Measurements from ENCODE around the gene FARP2. TPM values are rescaled to one million over a fixed set of nuclear protein-coding genes. Genes with fewer than 3 reads are reported as not detected.

FARP2 gene
- total RNA-seq, 2 experiments from 2014 or later: 17.2 to 18.3 TPM

DNA sequence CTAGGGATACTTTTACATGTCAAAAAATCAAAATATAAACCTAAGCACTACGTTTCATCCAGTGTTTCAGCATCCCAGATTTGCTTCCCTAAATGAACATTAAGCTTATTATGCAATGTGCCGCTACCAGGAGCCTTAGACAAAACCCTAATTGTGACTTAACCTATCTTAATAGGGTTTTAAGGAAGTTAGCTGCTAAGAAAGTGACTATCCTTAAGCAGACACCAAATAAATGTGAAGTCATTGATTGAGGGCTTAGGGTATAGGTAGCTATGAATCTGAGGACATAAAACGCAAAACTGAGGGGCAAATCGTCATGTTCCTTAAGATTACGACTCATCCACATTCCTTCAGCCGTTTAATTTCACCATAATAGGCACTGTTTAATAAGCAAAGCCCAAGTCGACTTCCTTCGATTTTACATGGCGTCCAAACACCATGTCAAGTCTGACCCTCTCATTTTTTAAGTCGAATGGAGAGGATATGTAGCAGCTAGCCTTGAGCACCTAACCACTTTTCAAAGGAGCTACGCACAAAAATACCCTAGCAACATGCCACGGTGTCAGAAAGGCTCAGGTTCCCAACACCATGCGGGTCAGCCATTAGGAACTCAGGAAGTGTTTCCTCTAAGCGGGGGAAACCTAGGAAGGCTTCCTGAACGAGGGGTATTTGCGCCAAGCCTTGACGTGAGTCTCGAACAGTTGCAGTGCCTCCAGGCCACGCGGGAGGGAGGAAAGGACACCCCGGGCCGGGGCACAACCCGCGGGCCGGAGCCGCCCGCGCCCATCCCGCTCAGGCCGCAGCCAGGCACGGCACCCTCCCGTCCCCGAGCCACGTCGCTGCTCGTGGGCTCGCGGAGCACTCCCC lies 41.6 kb upstream of the FARP2 start:
- Mint-ChIP-seq H3K4me3 (peak overlapping the region; percentile 98), H3K4me1 (ENCODE audit: low read depth) (peaks cover 84% of the 10 kb centered on the region), H3K27ac (peak overlapping the region; percentile 97), H3K9me3 (no peaks in the 10 kb centered on the region), H3K27me3 (no peaks in the 10 kb centered on the region), H3K36me3 (ENCODE audit: low read depth) (peaks cover 24% of the 10 kb centered on the region)
- H3K4me3 ChIP-seq (ENCODE audit: low read length): peak overlapping the region; percentile 88
- H3K4me1 ChIP-seq (ENCODE audit: insufficient read depth, low read length): peaks cover 57% of the 10 kb centered on the region
- TF ChIP-seq CTCF (IDR thresholded peaks at IDR 0.05): no peak
- ATAC-seq (ENCODE audit: poor library complexity) (no peak), DNase-seq (peak in 2 of 14 experiments; percentile 3 to 43)
- POLR2A ChIA-PET: interaction anchor here (0.6 to 3.6 kb wide), 25 partner anchors 8 to 753 kb away, joined by 3 to 31 read pairs (median 6); partner anchors contain the start of genes ATG4B, CAPN10, D2HGDH and DTYMK
- H3K27me3 ChIP-seq (ENCODE audit: control insufficient read depth in 1 of 2, insufficient read depth in 2 of 2, low read length in 2 of 2): no peaks in the 10 kb centered on the region
- intact Hi-C loops (cut with DNase I, micrococcal nuclease): loop anchor here (1.0 to 10.0 kb wide), 13 partner anchors 14 to 750 kb away; partner anchors contain the start of genes MTERF4 (in 2 of the 2), STK25 (in 2 of the 2), ATG4B (in 1 of the 2) and DUSP28 (in 1 of the 2)
- no peaks in the 10 kb centered on the region for H3K9me3 ChIP-seq (ENCODE audit: control insufficient read depth in 1 of 2, insufficient read depth in 1 of 2, low read length in 2 of 2)
- H3K27ac ChIP-seq (ENCODE audit: low read depth in 1 of 2, low read length in 2 of 2): peak overlapping the region; percentile 96 to 98
- peaks cover 6% of the 10 kb centered on the region for H3K36me3 ChIP-seq (ENCODE audit: insufficient read depth, low read length)
- CTCF ChIA-PET: interaction anchor here (0.8 to 1.3 kb wide), 3 partner anchors 13 to 19 kb away, joined by 3 read pairs; no protein-coding TSS in a partner anchor

- peak; percentile 100 for DNase-seq
- Histone ChIP-seq H3K27me3 (ENCODE audit: control insufficient read depth in 1 of 2, insufficient read depth in 2 of 2, low read length in 2 of 2) (no peaks in the 10 kb centered on the region), H3K9me3 (ENCODE audit: control insufficient read depth in 1 of 2, insufficient read depth in 1 of 2, low read length in 2 of 2) (no peaks in the 10 kb centered on the region), H3K4me3 (ENCODE audit: low read length) (peak within 1 kb of the TSS; percentile 88), H3K27ac (ENCODE audit: low read depth in 1 of 2, low read length in 2 of 2) (peak within 1 kb of the TSS; percentile 96 to 98), H3K36me3 (ENCODE audit: insufficient read depth, low read length) (peaks cover 6% of the 10 kb centered on the region), H3K4me1 (ENCODE audit: insufficient read depth, low read length) (peaks cover 58% of the 10 kb centered on the region)
- H3K27ac Mint-ChIP-seq: peak within 1 kb of the TSS; percentile 97
- H3K27me3 Mint-ChIP-seq: no peaks in the 10 kb centered on the region
- peaks cover 30% of the 10 kb centered on the region for H3K36me3 Mint-ChIP-seq (ENCODE audit: low read depth)
- ChIA-PET CTCF (interaction anchor here (0.8 to 1.3 kb wide), 2 partner anchors 14 to 20 kb away, joined by 3 read pairs; no protein-coding TSS in a partner anchor), POLR2A (interaction anchor here (0.6 to 3.6 kb wide), 26 partner anchors 9 to 754 kb away, joined by 3 to 31 read pairs (median 6); partner anchors contain the start of genes ATG4B, CAPN10, D2HGDH and DTYMK)
- H3K9me3 Mint-ChIP-seq: no peaks in the 10 kb centered on the region
- intact Hi-C loops (cut with DNase I, micrococcal nuclease): loop anchor here (1.0 to 10.0 kb wide), 10 partner anchors 14 to 750 kb away; partner anchors contain the start of genes STK25 (in 2 of the 2), ATG4B (in 1 of the 2), DUSP28 (in 1 of the 2) and FARP2 (in 1 of the 2)
- H3K4me1 Mint-ChIP-seq (ENCODE audit: low read depth): peaks cover 83% of the 10 kb centered on the region
- H3K4me3 Mint-ChIP-seq: peak within 1 kb of the TSS; percentile 98
- TF ChIP-seq CTCF (IDR thresholded peaks at IDR 0.05): peak; percentile 33
- peak; percentile 71 for ATAC-seq (ENCODE audit: poor library complexity)
Observed at GRCh38 chr2:241315093-241315878, 40.8 kb upstream of the FARP2 start, which contains the start of gene HDLBP. Gene HDLBP, minus strand, starts transcription at chr2:241315672. Its CDS starts 48,803 bp downstream, at chr2:241266869.
